GM12864 (cell line): Measurements from ENCODE around the gene PPP3R1.

Experiments
- DNase-seq: peaks from one replicate; pipeline ENCODE4 v3.0.0-alpha.2; 2011; ENCODE audit warnings: low read depth
- H3K4me3 ChIP-seq: 2 replicates; pipeline ENCODE4 v1.5.1; 2011; ENCODE audit warnings: mild to moderate bottlenecking, low read depth, low read length, control low read depth
- TF ChIP-seq, protein P1 (sequence below): IDR thresholded peaks from 2 replicates; pipeline ENCODE4 v1.5.1; 2011; ENCODE audit warnings: low read depth, mild to moderate bottlenecking, moderate library complexity, low read length, control low read depth, inconsistent platforms; ENCODE audit errors: missing control alignments

The PPP3R1 gene

DNA sequence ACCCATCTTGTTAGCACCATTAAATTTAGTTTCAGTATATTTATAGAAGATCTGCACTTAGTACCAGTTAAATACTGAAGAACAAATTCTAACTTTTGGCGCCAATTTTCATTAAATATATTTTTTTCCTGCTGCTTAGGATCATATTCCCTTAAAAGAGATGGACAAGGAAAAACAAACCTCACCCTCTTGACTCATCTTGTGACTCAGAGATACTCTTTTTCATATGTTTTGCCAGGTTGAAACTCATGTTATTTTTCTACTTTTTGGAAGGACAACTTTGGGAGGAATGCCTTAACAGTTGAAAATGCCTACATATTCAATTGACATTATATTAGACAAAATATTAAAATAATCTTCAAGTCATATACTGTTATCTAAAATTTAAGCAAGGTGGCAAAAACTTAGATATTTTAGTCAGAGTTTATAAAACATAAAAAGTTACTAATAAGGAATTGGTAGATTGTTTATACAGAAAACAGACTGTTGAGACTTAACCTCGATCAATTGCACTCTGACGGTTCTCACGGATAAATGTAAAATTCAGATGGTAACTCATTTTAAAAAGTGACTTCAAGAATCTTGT, 58.5 kb downstream of the PPP3R1 start:
- TF ChIP-seq, protein P1, sequence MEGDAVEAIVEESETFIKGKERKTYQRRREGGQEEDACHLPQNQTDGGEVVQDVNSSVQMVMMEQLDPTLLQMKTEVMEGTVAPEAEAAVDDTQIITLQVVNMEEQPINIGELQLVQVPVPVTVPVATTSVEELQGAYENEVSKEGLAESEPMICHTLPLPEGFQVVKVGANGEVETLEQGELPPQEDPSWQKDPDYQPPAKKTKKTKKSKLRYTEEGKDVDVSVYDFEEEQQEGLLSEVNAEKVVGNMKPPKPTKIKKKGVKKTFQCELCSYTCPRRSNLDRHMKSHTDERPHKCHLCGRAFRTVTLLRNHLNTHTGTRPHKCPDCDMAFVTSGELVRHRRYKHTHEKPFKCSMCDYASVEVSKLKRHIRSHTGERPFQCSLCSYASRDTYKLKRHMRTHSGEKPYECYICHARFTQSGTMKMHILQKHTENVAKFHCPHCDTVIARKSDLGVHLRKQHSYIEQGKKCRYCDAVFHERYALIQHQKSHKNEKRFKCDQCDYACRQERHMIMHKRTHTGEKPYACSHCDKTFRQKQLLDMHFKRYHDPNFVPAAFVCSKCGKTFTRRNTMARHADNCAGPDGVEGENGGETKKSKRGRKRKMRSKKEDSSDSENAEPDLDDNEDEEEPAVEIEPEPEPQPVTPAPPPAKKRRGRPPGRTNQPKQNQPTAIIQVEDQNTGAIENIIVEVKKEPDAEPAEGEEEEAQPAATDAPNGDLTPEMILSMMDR: no peak
- H3K4me3 ChIP-seq: no peak overlapping the region
- no peak for DNase-seq

DNA sequence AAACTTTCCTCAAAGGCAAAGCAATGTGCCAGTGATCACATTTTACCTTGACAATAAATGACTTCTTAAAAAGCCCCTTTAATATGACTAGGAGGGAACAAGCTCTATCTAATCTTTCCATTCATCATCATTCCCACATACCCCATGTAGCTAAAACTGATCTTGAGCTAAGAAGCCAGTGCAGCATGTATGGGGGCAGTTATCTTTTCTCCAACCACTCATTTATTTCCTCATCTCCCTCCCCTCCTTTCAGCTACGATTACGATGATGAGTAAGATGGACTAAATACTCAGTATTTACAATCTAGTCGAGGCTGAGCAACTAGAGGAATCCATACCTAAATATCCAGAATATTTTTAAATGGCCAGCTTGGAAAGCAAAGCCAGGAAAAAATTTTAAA, 59.2 kb downstream of the PPP3R1 start:
- TF ChIP-seq, protein P1: no peak
- DNase-seq: no peak
- no peak overlapping the region for H3K4me3 ChIP-seq

DNA sequence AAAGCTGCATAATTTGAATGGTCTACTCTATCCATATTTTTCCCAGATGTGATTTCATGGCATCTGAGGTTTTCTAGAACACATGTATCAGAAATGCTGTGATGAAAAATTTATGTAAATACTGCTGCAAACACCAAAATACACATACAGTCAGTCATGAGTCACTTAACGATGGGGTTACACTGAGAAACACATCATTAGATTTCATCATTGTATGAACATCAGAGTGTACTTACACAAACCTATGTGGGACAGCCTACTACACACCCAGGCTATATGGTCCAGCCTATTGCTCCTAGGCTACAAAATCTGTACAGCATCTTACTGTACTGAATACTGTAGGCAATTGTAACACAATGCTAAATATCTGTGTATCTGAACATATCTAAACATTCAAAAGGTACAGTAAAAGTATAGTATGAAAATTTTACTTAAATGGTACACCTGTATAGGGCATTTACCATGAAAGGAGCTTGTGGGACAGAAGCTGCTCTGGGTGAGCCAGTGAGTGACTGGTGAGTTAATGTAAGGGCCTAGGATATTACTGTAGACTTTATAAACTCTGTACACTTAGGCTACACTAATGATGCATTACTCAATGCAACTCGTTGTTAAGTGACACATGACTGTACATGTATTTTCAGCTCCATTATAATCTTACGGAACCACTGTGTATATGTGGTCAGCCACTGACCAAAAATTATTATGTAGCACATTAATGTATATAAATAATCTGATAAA, 61.2 kb downstream of the PPP3R1 start:
- DNase-seq: no peak
- TF ChIP-seq, protein P1: no peak
- H3K4me3 ChIP-seq: no peak overlapping the region

DNA sequence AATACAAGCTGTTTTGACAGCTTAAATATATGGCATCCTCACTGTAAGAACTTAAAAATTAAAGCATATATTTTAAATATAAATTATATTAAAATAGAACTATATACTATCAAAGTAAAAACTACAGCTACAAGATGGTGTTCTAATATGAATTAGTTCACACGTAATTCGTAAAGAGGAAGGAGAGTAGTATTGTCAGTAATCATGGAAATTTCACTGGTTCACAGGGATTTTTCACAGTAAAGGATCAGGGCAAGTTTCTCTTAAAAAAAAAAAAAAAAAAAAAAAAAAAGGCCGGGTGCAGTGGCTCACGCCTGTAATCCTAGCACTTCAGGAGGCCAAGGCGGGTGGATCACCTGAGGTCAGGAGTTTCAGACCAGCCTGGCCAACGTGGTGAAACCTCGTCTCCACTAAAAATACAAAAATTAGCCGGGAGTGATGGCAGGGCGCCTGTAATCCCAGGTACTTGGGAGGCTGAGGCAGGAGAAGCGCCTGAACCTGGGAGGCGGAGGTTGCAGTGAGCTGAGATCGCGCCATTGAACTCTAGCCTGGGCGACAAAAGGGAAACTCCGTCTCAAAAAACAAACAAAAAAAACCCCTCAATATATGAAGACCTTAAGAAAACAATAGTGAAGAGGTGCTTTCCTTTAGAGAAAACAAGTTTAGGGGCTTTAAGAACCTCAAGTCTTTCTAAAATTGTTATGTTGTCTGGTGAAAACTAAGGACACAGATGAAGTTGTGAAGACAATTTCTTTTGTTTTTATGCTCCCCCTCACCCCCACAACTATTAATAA, 62.1 kb downstream of the PPP3R1 start:
- DNase-seq: no peak
- TF ChIP-seq, protein P1: no peak
- no peak overlapping the region for H3K4me3 ChIP-seq

DNA sequence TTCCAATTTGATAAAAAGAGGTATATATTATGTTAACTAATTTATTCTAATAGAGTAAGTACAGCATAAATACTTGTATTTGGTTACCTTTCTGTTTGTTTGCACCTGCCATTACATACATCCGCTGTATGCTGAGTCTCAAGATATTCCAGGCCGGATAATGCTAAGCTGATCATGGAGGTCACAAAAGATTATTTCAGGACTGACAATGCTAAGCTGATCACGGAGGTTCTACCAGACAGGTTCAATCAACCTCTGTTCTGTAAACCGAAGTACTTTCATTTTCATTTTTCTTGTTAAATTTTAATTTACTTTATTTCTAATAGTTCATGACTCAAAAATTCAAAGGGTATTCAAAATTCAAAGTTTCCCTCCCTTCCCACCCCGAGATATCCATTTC, 63.5 kb downstream of the PPP3R1 start:
- H3K4me3 ChIP-seq: peak overlapping the region; percentile 33; the same call in 1 of the 2 replicates
- TF ChIP-seq, protein P1: no peak
- no peak for DNase-seq

DNA sequence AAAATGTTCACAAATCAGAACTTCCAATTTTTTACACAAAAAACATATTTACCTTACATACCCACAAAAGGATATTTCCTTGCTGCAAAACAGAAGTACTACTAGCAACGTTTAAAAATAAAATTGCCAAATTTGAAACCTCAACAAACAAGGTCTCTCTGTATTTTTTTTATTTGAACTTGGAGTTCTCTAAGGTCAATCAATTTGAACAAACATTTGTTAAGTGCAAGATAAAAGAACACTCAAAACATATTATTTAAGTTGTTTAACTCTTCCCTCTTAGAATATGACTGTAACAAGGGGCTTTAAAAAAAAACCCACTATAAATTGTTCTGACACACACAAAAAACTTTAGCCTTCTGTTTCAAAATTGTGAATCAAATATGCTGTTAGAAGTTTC, 65.0 kb downstream of the PPP3R1 start:
- TF ChIP-seq, protein P1: no peak
- H3K4me3 ChIP-seq: no peak overlapping the region
- DNase-seq: no peak
